T-helper 17 cell (primary cell): ENCODE results near the gene SRRM4. TPM values are rescaled to one million over a fixed set of nuclear protein-coding genes. Genes with fewer than 3 reads are reported as not detected.

Experiments
- ATAC-seq: fragments of 150-1000 bp; cut with Tn5 transposase; 2 replicates; pipeline ENCODE4 v1.10.0; 2021; ENCODE audit warnings: mild to moderate bottlenecking, moderate library complexity
- DNase-seq, 3 donors: peaks; one replicate each; pipeline versions ENCODE4 v3.0.0 to v3.0.0-alpha.2; 2020 to 2021
- H3K9me3 ChIP-seq: one replicate; pipeline ENCODE4 v1.7.0; 2013; ENCODE audit warnings: low read length, mild to moderate bottlenecking; ENCODE audit not compliant: control insufficient read depth, poor library complexity, severe bottlenecking
- H3K27ac Mint-ChIP-seq: one replicate; pipeline ENCODE4 v1.8.0; 2022; ENCODE audit warnings: mild to moderate bottlenecking, moderate library complexity, mixed read lengths
- H3K27me3 Mint-ChIP-seq: one replicate; pipeline ENCODE4 v1.8.0; 2022; ENCODE audit warnings: mixed read lengths
- H3K36me3 Mint-ChIP-seq: one replicate; pipeline ENCODE4 v1.8.0; 2022; ENCODE audit warnings: low read depth, mixed read lengths
- H3K4me1 Mint-ChIP-seq: one replicate; pipeline ENCODE4 v1.8.0; 2022; ENCODE audit warnings: mild to moderate bottlenecking, mixed read lengths
- H3K4me3 Mint-ChIP-seq: one replicate; pipeline ENCODE4 v1.8.0; 2022; ENCODE audit warnings: mild to moderate bottlenecking, moderate library complexity, mixed read lengths
- total RNA-seq, 4 donors: library from RNA in 2 of 4; stranded (reverse) in 2 of 4; gene quantifications; one replicate each; pipeline ENCODE4 v1.2.3 and lab custom pipeline; 2022 to 2026

SRRM4 gene, protein sequence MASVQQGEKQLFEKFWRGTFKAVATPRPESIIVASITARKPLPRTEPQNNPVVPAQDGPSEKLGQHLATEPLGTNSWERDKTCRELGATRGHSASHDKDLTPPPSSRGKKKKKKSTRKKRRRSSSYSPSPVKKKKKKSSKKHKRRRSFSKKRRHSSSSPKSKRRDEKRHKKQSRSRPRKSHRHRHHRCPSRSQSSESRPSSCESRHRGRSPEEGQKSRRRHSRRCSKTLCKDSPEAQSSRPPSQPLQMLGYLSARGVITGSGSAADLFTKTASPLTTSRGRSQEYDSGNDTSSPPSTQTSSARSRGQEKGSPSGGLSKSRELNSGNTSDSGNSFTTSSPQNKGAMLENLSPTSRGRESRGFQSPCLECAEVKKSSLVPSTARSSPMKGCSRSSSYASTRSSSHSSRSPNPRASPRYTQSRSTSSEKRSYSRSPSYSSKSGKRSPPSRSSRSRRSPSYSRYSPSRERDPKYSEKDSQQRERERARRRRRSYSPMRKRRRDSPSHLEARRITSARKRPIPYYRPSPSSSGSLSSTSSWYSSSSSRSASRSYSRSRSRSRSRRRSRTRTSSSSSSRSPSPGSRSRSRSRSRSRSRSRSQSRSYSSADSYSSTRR
- total RNA-seq = not detected
- 0 reads per million in 2 donors for total RNA-seq (lab: John Stamatoyannopoulos, UW)

DNA sequence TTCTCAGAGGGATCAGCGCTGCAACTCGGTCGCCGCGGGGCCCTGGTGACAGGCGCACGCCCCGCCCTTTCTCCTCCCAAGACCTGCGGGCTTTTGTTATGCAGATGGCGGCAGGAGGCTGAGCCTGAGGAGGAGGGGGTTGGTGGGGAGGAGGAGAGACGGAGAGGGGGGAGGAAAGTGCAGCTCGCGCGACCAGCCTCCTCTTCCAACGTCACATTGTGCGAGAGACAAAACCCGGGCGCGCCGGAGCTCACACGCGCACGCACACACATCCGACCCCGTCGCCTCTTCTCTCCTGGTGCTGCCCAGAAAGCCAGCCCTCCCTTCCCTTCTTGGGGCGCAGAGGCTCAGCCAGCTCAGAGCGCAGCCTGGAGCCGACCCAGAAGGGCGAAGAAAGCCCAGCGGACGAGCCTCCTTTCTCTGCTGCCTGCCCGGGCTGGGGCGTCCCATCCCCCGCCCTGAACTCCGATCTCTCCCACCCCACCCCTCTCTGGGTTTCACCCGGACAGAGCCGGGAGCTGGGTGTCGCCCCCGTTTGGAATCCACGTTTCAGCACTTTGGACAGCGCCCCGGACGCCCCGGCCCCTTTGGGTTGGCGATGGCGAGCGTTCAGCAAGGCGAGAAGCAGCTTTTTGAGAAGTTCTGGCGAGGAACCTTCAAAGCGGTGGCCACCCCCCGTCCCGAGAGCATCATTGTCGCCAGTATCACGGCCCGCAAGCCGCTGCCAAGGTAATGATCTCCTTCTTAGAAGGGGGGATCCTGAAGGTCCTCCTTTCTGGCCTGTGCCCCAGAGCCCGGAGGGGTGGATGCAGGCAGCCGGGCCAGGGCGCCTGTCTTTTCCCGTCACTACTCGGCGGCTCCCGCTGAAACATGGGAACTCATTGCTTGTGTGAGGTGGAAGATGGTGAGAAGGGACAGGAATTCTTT is at the start of gene SRRM4:
SRRM4 (plus strand) TSS at position 257 of the 927 bp plus-strand sequence; CDS start at position 599, 342 bp downstream.
- H3K27ac Mint-ChIP-seq = no peak within 1 kb of the TSS
- no peaks in the 10 kb centered on the region for H3K36me3 Mint-ChIP-seq
- no peaks in the 10 kb centered on the region for H3K4me1 Mint-ChIP-seq
- H3K27me3 Mint-ChIP-seq = peaks cover 21% of the 10 kb centered on the region
- DNase-seq = no peak
- H3K4me3 Mint-ChIP-seq = no peak within 1 kb of the TSS
- no peaks in the 10 kb centered on the region for H3K9me3 ChIP-seq
- no peak for ATAC-seq

DNA sequence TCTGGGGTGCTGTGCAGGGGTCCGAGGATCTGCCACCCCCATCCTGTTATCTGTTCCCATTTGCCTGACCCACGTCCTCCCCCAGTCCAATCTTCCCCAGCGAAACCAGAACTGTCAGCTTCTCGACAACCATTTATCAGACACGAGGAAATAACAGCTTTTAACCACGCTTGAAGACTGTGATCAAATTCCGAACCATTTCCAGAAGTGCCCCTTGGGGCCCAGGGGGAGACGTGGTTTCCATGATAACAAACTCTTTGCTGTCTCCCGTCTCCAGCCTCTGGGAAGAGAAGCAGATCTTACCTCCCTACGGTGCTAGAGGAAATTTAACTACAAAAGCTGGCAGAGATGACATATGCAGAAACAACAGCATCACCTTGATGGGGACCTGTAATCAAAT is 35.1 kb upstream of the SRRM4 start:
- no peak overlapping the region for H3K4me3 Mint-ChIP-seq
- no peak for DNase-seq
- no peaks in the 10 kb centered on the region for H3K36me3 Mint-ChIP-seq
- H3K9me3 ChIP-seq = no peaks in the 10 kb centered on the region
- no peak for ATAC-seq
- H3K4me1 Mint-ChIP-seq = no peaks in the 10 kb centered on the region
- H3K27me3 Mint-ChIP-seq = peaks cover 10% of the 10 kb centered on the region
- H3K27ac Mint-ChIP-seq = no peak overlapping the region

DNA sequence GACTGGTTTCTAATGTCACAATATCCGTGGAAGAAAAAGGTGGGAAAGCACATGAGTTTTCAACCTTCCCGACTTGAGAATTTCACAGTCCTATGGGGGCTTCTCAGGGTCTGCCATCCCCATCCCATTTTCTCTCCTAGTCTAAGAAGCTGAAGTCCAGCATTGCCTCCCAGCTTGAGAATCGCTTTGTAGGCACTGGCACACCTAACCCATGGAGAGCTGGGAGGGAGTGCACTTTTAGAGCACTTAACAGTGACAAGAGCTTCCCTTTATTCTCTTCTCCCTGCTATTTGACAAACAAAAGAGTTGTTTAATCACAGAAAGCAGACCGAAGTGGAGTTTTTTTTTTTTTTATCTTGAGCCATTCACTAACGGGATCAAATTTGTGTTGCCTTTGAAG is 22.8 kb upstream of the SRRM4 start:
- no peaks in the 10 kb centered on the region for H3K9me3 ChIP-seq
- H3K36me3 Mint-ChIP-seq = no peaks in the 10 kb centered on the region
- ATAC-seq (no peak), DNase-seq (no peak)
- H3K4me3 Mint-ChIP-seq = no peak overlapping the region
- H3K27ac Mint-ChIP-seq = no peak overlapping the region
- no peaks in the 10 kb centered on the region for H3K4me1 Mint-ChIP-seq
- no peaks in the 10 kb centered on the region for H3K27me3 Mint-ChIP-seq

DNA sequence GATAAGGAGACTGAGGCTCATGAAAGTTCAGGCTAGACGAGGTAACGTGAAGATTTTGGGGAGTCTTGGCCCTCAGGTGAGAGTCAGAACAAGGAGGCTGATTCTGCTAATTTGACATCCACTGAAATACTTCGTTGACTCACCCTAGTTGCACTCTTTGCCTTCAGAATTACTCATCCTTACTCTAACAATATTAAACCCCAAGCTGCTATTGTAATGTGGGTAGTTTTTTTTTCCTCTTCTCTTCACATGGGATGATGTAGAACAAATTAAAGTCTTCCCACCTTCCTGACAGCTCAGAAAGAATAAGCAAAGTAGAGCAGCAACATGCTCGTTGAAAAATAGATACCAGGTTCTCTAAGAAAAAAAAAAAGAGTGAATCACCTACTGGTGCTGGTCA is 22.0 kb upstream of the SRRM4 start:
- H3K9me3 ChIP-seq = no peaks in the 10 kb centered on the region
- no peak overlapping the region for H3K4me3 Mint-ChIP-seq
- DNase-seq (no peak), ATAC-seq (no peak)
- no peak overlapping the region for H3K27ac Mint-ChIP-seq
- H3K4me1 Mint-ChIP-seq = no peaks in the 10 kb centered on the region
- no peaks in the 10 kb centered on the region for H3K36me3 Mint-ChIP-seq
- no peaks in the 10 kb centered on the region for H3K27me3 Mint-ChIP-seq

DNA sequence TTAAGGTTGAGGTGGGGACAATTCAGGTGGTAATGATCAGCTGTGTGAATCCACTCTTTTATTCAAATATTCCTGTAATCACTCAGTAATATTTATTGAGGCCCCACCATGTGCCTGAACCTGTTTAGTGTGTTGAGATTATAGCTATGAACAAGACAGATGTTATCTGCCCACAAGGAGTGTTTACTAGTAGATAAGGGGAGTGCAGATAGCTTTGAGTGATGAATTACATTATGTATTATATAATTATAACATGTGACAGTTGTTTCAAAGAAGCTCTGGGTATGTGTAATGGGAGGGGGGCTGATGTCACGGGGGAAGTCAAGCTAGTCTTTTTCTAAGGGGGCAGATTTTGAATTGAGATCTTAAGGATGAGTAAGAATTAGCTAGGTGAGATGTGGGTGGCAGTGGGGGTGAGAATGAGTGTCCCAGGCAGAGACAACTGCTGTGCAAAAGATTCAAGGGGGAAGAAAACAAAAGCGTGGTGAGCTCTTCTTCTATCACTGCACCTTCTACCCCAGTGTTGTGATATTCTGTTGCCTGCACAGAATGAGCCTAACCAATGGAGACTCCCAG is 21.3 kb upstream of the SRRM4 start:
- Mint-ChIP-seq H3K27ac (no peak overlapping the region), H3K4me3 (no peak overlapping the region), H3K36me3 (no peaks in the 10 kb centered on the region), H3K4me1 (no peaks in the 10 kb centered on the region), H3K27me3 (no peaks in the 10 kb centered on the region)
- DNase-seq (no peak), ATAC-seq (no peak)
- H3K9me3 ChIP-seq = no peaks in the 10 kb centered on the region

DNA sequence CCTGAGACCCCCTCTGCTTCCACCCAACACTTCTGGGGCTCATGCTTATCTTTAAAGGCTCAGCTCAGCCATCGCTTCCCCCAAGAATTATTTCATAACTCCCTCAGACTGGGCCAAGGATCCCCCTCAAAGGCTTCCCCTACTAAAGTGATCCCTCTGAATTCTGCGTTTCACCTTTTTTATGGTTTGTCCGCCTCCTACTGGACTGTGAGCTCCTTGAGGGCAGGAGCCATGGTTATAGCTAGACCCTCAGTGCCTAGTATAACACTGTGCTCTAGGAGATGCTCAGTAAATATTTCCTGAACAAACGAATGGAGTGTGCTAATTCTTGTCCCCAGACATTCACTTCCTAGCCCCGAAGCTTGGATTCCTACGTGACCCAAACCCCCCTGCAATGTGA is 20.5 kb upstream of the SRRM4 start:
- Mint-ChIP-seq H3K36me3 (no peaks in the 10 kb centered on the region), H3K27me3 (no peaks in the 10 kb centered on the region), H3K4me3 (no peak overlapping the region), H3K27ac (no peak overlapping the region), H3K4me1 (no peaks in the 10 kb centered on the region)
- no peak for DNase-seq
- no peak for ATAC-seq
- H3K9me3 ChIP-seq = no peaks in the 10 kb centered on the region

DNA sequence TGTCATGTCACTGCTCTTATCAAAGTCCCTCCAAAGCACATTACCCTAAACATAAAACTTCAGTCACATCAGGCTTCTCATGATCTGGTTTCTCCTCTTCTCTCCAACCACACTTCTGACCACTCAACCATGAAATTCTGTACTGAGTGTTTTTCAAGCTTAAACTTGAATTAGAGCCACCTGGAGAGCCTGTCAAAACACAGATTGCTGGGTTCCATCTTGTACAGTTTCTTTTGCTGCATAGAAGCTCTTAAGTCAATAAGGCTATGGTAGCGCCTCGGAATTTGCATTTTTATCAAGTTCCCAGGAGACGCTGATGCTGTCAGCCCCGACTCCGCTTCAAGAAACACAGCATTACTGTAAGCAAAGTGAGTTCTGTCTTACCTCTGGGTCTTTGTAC is 16.4 kb upstream of the SRRM4 start:
- H3K27ac Mint-ChIP-seq = no peak overlapping the region
- H3K4me3 Mint-ChIP-seq = no peak overlapping the region
- no peak for DNase-seq
- no peaks in the 10 kb centered on the region for H3K27me3 Mint-ChIP-seq
- H3K36me3 Mint-ChIP-seq = no peaks in the 10 kb centered on the region
- H3K4me1 Mint-ChIP-seq = no peaks in the 10 kb centered on the region
- no peaks in the 10 kb centered on the region for H3K9me3 ChIP-seq
- no peak for ATAC-seq

DNA sequence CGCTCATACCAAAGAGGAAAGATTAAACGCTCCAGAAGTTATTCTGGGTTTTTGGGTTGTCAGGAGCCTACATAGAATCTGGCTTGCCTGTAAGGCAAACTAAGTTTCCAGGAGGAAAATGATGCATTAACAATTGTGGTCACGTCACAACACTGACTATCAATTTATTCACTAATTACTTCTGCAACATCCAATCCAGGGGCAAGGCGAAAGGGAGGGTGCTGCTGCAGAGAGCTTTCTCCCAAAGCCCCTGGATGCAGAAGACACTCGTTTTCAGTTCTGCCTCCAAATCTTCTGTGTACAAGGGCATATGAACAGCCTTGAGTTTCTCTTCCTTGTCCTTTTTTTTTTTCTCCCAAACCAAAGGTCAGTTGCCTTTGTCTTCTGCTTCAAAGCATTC is 10.5 kb upstream of the SRRM4 start:
- ATAC-seq (no peak), DNase-seq (no peak)
- Mint-ChIP-seq H3K4me3 (no peak overlapping the region), H3K27me3 (no peaks in the 10 kb centered on the region), H3K27ac (no peak overlapping the region), H3K36me3 (no peaks in the 10 kb centered on the region), H3K4me1 (no peaks in the 10 kb centered on the region)
- H3K9me3 ChIP-seq = no peaks in the 10 kb centered on the region

DNA sequence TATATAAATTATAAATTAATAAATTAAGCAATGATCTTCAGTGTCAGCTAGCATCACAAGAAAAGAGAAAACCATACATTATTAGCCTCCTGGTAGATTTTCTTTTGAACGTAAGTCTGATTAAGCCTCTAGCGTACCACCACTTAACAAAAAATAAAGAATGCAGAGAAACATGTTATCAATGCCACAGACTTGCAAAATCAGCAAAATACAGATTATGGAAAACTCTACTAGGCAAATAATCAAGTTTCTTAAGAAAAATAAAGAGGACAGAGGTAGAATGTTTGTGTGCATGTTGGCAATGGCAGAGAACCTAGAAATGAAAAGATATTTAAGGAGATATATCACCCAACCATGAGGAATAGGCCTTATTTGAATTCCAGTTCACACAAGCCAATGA is 8.4 kb upstream of the SRRM4 start:
- no peak overlapping the region for H3K4me3 Mint-ChIP-seq
- ATAC-seq = no peak

DNA sequence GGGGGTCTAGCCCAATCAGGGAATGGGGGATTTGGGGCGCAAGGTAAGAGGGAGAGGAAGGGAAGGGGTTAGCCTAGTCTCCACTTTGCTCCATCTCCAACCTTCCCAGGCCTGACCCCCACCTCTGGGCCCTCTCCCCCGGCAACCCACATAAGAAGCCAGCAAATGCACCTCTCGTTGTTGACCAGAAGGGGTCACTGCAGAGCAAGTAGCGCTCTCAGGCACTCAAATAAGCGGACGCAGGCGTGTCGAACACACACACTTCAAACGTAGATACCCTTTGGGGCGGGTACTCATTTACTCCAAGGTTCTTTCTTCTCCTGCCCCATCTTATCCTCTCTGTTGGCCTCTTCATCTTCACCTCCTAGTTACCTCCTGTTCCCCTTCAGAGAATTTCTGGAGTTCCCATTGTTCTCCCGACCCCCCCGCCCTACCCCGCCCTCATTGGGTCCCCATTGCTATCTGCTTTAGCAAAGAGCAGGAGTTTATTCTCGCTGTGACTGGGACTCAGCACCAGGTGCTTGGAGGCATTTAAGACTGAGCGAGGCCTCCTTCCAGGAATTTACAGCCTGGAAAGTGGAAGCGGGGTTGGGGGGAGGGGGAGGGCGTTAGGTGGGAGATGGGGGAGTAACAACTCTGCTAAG is 1.5 kb upstream of the SRRM4 start:
- DNase-seq (no peak), ATAC-seq (no peak)
- H3K9me3 ChIP-seq = no peaks in the 10 kb centered on the region
- Mint-ChIP-seq H3K27ac (no peak overlapping the region), H3K4me3 (no peak overlapping the region), H3K27me3 (peaks cover 21% of the 10 kb centered on the region), H3K4me1 (no peaks in the 10 kb centered on the region), H3K36me3 (no peaks in the 10 kb centered on the region)

More for the DNA sequence above, 8.4 kb upstream of the SRRM4 start:
- no peak for DNase-seq
- H3K4me1 Mint-ChIP-seq = no peaks in the 10 kb centered on the region
- H3K9me3 ChIP-seq = no peaks in the 10 kb centered on the region
- no peaks in the 10 kb centered on the region for H3K27me3 Mint-ChIP-seq
- H3K36me3 Mint-ChIP-seq = no peaks in the 10 kb centered on the region
- no peak overlapping the region for H3K27ac Mint-ChIP-seq

DNA sequence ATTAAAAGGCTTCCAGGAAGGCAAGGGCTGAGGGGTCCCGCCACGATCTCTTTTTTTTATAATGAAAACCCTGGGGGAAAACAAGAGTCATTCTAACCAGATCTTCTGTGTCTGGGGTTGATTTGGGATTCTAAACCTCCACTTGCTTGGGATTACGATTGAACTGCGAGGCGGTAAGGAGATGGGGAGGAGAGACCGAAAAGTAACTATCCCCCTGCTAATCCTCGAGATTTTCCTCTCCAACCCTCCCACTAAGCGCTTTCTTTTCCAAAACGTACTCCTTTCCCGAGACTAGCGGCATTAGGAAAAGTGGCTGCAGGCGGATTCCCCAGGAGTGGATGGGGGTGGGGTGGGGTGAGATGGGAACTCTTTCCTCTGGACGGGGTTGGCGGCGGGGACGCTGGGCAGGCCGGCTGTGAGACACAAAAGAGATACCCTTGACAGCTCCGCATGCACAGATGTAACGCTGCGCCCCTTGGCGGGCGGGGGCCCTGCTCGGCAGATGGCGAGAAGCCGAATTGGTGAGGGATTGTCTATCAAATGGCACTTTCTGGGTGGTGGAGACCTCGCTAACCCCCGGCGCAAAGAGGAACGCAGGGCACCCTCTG is 830 bp upstream of the SRRM4 start:
- ATAC-seq (no peak), DNase-seq (no peak)
- Mint-ChIP-seq H3K27me3 (peaks cover 21% of the 10 kb centered on the region), H3K27ac (no peak overlapping the region), H3K36me3 (no peaks in the 10 kb centered on the region), H3K4me3 (no peak overlapping the region), H3K4me1 (no peaks in the 10 kb centered on the region)
- H3K9me3 ChIP-seq = no peaks in the 10 kb centered on the region

DNA sequence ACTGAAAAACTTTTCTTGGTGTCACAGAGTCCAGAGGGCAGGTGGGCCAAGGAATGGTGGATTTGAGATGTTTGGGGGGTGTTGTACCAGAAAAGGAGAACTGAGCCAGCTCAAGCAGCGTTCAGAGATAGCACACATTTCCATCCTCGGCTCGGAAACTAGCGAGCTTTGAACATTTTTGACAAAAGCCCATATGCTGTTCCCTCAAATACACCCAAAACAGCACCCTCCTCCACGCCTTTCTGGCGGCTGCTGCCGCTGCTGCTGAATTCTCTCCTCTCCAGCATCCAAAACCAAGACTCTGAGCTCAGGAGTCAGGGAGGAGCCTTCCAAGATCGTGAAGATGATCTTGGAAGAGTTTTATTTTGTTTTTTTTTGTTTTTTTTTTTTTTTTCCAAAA is 961 bp downstream of the SRRM4 start:
- H3K4me1 Mint-ChIP-seq = no peaks in the 10 kb centered on the region
- no peak overlapping the region for H3K27ac Mint-ChIP-seq
- H3K36me3 Mint-ChIP-seq = no peaks in the 10 kb centered on the region

More for the DNA sequence above, 961 bp downstream of the SRRM4 start:
- DNase-seq (no peak), ATAC-seq (no peak)
- H3K4me3 Mint-ChIP-seq = no peak overlapping the region
- H3K9me3 ChIP-seq = no peaks in the 10 kb centered on the region
- peaks cover 21% of the 10 kb centered on the region for H3K27me3 Mint-ChIP-seq
